Mesendoderm (in vitro differentiated cells): Measurements from ENCODE around the gene NR3C2.

Source experiments
- DNase-seq: peaks from one replicate; pipeline ENCODE4 v3.0.0; 2013
- H2AK5ac ChIP-seq: 2 replicates; pipeline ENCODE4 v1.6.1; 2013; ENCODE audit warnings: low read length, inconsistent platforms
- H2BK120ac ChIP-seq: 2 replicates; pipeline ENCODE4 v1.6.1; 2013; ENCODE audit warnings: low read depth, mild to moderate bottlenecking, low read length, moderate library complexity, mixed read lengths
- H2BK15ac ChIP-seq: replicated peaks from 2 replicates; pipeline ENCODE4 v1.6.1; 2013; ENCODE audit warnings: low read depth, mild to moderate bottlenecking, moderate library complexity
- H2BK5ac ChIP-seq: 2 replicates; pipeline ENCODE4 v1.6.1; 2013; ENCODE audit warnings: low read length, inconsistent platforms
- H3K18ac ChIP-seq: 2 replicates; pipeline ENCODE4 v1.6.1; 2013; ENCODE audit warnings: mild to moderate bottlenecking, low read length, mixed read lengths
- H3K23ac ChIP-seq: one replicate; pipeline ENCODE4 v1.6.1; 2013; ENCODE audit warnings: low read length
- H3K27ac ChIP-seq: 2 replicates; pipeline ENCODE4 v1.5.1; 2013; ENCODE audit warnings: low read depth, mild to moderate bottlenecking, inconsistent platforms, low read length, moderate library complexity
- H3K27me3 ChIP-seq: 2 replicates; pipeline ENCODE4 v1.6.1; 2013; ENCODE audit warnings: low read length, control low read depth, mild to moderate bottlenecking, inconsistent platforms; ENCODE audit not compliant: insufficient read depth, poor library complexity
- H3K36me3 ChIP-seq: 2 replicates; pipeline ENCODE4 v1.6.1; 2013; ENCODE audit warnings: low read length, inconsistent platforms; ENCODE audit not compliant: control insufficient read depth, insufficient read depth
- H3K4ac ChIP-seq: one replicate; pipeline ENCODE4 v1.6.1; 2013; ENCODE audit warnings: low read depth, mild to moderate bottlenecking, low read length, moderate library complexity
- H3K4me1 ChIP-seq: 2 replicates; pipeline ENCODE4 v1.6.1; 2013; ENCODE audit warnings: low read depth, low read length, inconsistent platforms; ENCODE audit not compliant: control insufficient read depth
- H3K4me2 ChIP-seq: 2 replicates; pipeline ENCODE4 v1.6.1; 2013; ENCODE audit warnings: low read length
- H3K4me3 ChIP-seq: 2 replicates; pipeline ENCODE4 v1.5.1; 2013; ENCODE audit warnings: mild to moderate bottlenecking, low read length
- H3K56ac ChIP-seq: one replicate; pipeline ENCODE4 v1.6.1; 2013; ENCODE audit warnings: low read length
- H3K79me1 ChIP-seq: 2 replicates; pipeline ENCODE4 v1.6.1; 2013; ENCODE audit warnings: low read length, inconsistent platforms
- H3K79me2 ChIP-seq: 2 replicates; pipeline ENCODE4 v1.6.1; 2013; ENCODE audit warnings: mild to moderate bottlenecking, low read length; ENCODE audit not compliant: control insufficient read depth, insufficient read depth
- H3K9ac ChIP-seq: 2 replicates; pipeline ENCODE4 v1.6.1; 2013; ENCODE audit warnings: low read length, inconsistent platforms
- H4K5ac ChIP-seq: one replicate; pipeline ENCODE4 v1.6.1; 2013; ENCODE audit warnings: low read length
- H4K8ac ChIP-seq: one replicate; pipeline ENCODE4 v1.6.1; 2013; ENCODE audit warnings: low read depth, mild to moderate bottlenecking, control low read depth, low read length, moderate library complexity
- WGBS: extraction: QIAGEN DNeasy Blood & Tissue Kit; methylation state at CpG from one replicate; pipeline ENCODE4 v1.1.7; 2013; ENCODE audit warnings: low lambda C conversion rate, missing lambda C conversion rate; ENCODE audit not compliant: insufficient coverage; ENCODE audit errors: extremely low coverage; 5-methylcytosine and 5-hydroxymethylcytosine counted together

Gene NR3C2

GRCh38 chr4:148431401-148431800 lies 10.8 kb downstream of the NR3C2 start:
- H3K9ac ChIP-seq = no peak overlapping the region
- H3K18ac ChIP-seq = no peak overlapping the region
- H3K23ac ChIP-seq = no peak overlapping the region
- H3K4me3 ChIP-seq = no peak overlapping the region
- H4K5ac ChIP-seq = no peak overlapping the region
- H4K8ac ChIP-seq = no peak overlapping the region
- no peak overlapping the region for H2AK5ac ChIP-seq
- DNase-seq = no peak
- H2BK15ac ChIP-seq = no peak overlapping the region
- H2BK5ac ChIP-seq = no peak overlapping the region
- H3K27me3 ChIP-seq = no peaks in the 10 kb centered on the region
- no peaks in the 10 kb centered on the region for H3K4me1 ChIP-seq
- no peak overlapping the region for H3K4ac ChIP-seq
- no peaks in the 10 kb centered on the region for H3K79me2 ChIP-seq
- H3K36me3 ChIP-seq = no peaks in the 10 kb centered on the region
- no peak overlapping the region for H2BK120ac ChIP-seq
- H3K79me1 ChIP-seq = no peaks in the 10 kb centered on the region
- no CpG with 5 or more reads among the region's 4 CpGs for WGBS
- no peak overlapping the region for H3K56ac ChIP-seq
- no peak overlapping the region for H3K4me2 ChIP-seq
- H3K27ac ChIP-seq = no peak overlapping the region

GRCh38 chr4:148430854-148431253 lies 11.4 kb downstream of the NR3C2 start:
- H3K56ac ChIP-seq = no peak overlapping the region
- H3K4me1 ChIP-seq = no peaks in the 10 kb centered on the region
- no peak overlapping the region for H3K4me3 ChIP-seq
- H3K79me2 ChIP-seq = no peaks in the 10 kb centered on the region
- H3K18ac ChIP-seq = no peak overlapping the region
- H4K8ac ChIP-seq = no peak overlapping the region
- H2BK15ac ChIP-seq = no peak overlapping the region
- H3K9ac ChIP-seq = no peak overlapping the region
- no peak overlapping the region for H3K23ac ChIP-seq
- H3K79me1 ChIP-seq = no peaks in the 10 kb centered on the region
- no peak overlapping the region for H3K4ac ChIP-seq
- no peak overlapping the region for H2BK120ac ChIP-seq
- H4K5ac ChIP-seq = no peak overlapping the region
- no peak for DNase-seq
- H2AK5ac ChIP-seq = no peak overlapping the region
- no peak overlapping the region for H3K27ac ChIP-seq
- no peaks in the 10 kb centered on the region for H3K36me3 ChIP-seq
- WGBS = no CpG with 5 or more reads among the region's 3 CpGs
- H3K27me3 ChIP-seq = no peaks in the 10 kb centered on the region
- no peak overlapping the region for H3K4me2 ChIP-seq
- no peak overlapping the region for H2BK5ac ChIP-seq

GRCh38 chr4:148429206-148429605 lies 13.0 kb downstream of the NR3C2 start:
- no peak overlapping the region for H3K9ac ChIP-seq
- WGBS = 100% methylated on average over 1 of the region's 2 CpGs
- no peak overlapping the region for H3K4me3 ChIP-seq
- H4K8ac ChIP-seq = no peak overlapping the region
- H2BK15ac ChIP-seq = no peak overlapping the region
- H3K27me3 ChIP-seq = no peaks in the 10 kb centered on the region
- H3K4me2 ChIP-seq = no peak overlapping the region
- no peak overlapping the region for H4K5ac ChIP-seq
- H3K18ac ChIP-seq = no peak overlapping the region
- no peaks in the 10 kb centered on the region for H3K4me1 ChIP-seq
- H3K27ac ChIP-seq = no peak overlapping the region
- no peak overlapping the region for H3K4ac ChIP-seq
- no peaks in the 10 kb centered on the region for H3K79me1 ChIP-seq
- no peak overlapping the region for H2BK120ac ChIP-seq
- no peak overlapping the region for H2AK5ac ChIP-seq
- H3K79me2 ChIP-seq = no peaks in the 10 kb centered on the region
- H2BK5ac ChIP-seq = no peak overlapping the region
- no peak overlapping the region for H3K23ac ChIP-seq
- H3K56ac ChIP-seq = no peak overlapping the region
- H3K36me3 ChIP-seq = no peaks in the 10 kb centered on the region
- no peak for DNase-seq

DNA sequence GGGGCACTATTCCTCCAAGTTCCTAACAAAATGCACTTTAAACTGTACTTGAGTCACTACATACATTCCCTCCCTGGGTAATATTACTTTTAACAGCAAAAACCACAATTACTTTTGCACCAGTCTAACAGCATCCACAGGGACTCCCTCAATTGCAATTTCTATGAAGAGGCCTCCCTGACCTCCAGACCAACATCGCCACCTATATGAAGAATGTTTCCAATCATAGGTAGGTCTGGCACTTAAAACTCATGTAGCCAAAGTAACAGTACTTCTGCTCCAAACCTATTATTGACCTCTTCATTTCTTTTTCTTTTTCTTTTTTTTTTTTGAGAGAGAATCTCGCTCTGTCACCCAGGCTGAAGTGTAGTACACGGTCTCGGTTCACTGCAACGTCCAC lies 15.6 kb downstream of the NR3C2 start:
- no peak overlapping the region for H3K4me2 ChIP-seq
- no peak overlapping the region for H2AK5ac ChIP-seq
- H2BK120ac ChIP-seq = no peak overlapping the region
- no peaks in the 10 kb centered on the region for H3K4me1 ChIP-seq
- no peak overlapping the region for H3K56ac ChIP-seq
- H3K36me3 ChIP-seq = no peaks in the 10 kb centered on the region
- no peak overlapping the region for H4K5ac ChIP-seq
- H3K4me3 ChIP-seq = no peak overlapping the region
- H3K9ac ChIP-seq = no peak overlapping the region
- no peak overlapping the region for H3K27ac ChIP-seq
- no peak overlapping the region for H3K4ac ChIP-seq
- H3K79me2 ChIP-seq = no peaks in the 10 kb centered on the region
- no peaks in the 10 kb centered on the region for H3K27me3 ChIP-seq
- WGBS = no CpG with 5 or more reads among the region's 5 CpGs
- H3K23ac ChIP-seq = no peak overlapping the region
- H3K79me1 ChIP-seq = no peaks in the 10 kb centered on the region
- no peak overlapping the region for H4K8ac ChIP-seq
- no peak overlapping the region for H3K18ac ChIP-seq
- H2BK5ac ChIP-seq = no peak overlapping the region
- peak; percentile 13 for DNase-seq
- no peak overlapping the region for H2BK15ac ChIP-seq

DNA sequence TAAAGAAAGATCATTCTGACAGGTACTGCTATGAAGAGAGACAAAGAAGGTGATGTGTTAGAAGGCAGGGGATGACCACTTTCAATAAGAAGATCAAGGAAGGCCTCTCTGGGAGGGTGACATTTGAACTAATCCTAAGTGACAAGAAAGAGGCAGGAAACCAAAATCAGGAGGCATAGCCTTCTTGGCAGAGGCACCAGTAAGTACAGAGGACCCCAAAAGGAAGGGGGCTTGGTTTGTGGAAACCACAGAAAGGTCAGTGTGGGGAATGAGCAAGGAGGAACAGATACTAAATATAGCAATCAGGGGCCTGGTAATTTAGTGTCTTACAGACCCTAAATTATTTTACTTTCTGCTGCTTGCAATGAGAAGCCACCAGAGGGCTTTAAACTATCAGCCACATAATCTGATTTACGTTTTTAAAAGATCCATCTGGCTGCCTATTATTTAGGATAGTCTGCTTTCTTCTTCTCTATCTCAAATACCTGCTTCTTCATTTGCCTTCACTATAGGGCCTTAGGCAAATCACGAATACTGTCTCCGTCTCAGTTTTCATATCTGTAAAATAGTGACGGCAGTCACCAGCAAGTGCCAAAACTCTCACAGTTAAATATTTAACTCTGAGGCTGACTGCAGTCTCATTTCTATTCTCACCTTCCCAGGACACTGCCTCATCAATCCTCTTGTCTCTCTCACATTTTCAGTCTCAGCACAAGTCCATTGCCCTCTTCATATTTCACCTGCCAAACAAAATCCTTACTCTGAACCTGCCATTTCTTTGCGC lies 16.7 kb downstream of the NR3C2 start:
- H3K4me2 ChIP-seq = no peak overlapping the region
- H3K4me3 ChIP-seq = no peak overlapping the region
- no CpG with 5 or more reads among the region's 5 CpGs for WGBS
- H2BK15ac ChIP-seq = no peak overlapping the region
- no peaks in the 10 kb centered on the region for H3K27me3 ChIP-seq
- H3K23ac ChIP-seq = no peak overlapping the region
- no peak overlapping the region for H3K27ac ChIP-seq
- no peaks in the 10 kb centered on the region for H3K4me1 ChIP-seq
- H3K4ac ChIP-seq = no peak overlapping the region
- H3K79me1 ChIP-seq = no peaks in the 10 kb centered on the region
- H3K36me3 ChIP-seq = no peaks in the 10 kb centered on the region
- H3K9ac ChIP-seq = no peak overlapping the region
- no peak overlapping the region for H4K8ac ChIP-seq
- H2BK120ac ChIP-seq = no peak overlapping the region
- H3K79me2 ChIP-seq = no peaks in the 10 kb centered on the region
- H2BK5ac ChIP-seq = no peak overlapping the region
- DNase-seq = peak; percentile 1
- H3K56ac ChIP-seq = no peak overlapping the region
- H4K5ac ChIP-seq = no peak overlapping the region
- H2AK5ac ChIP-seq = no peak overlapping the region
- H3K18ac ChIP-seq = no peak overlapping the region

- Histone ChIP-seq H4K8ac (no peak overlapping the region), H3K9ac (no peak overlapping the region)
- WGBS = no CpG with 5 or more reads among the region's 2 CpGs
These were observed 21.8 kb downstream of the NR3C2 start for GRCh38 chr4:148420397-148420796.

More at GRCh38 chr4:148420397-148420796, 21.8 kb downstream of the NR3C2 start:
- no peak overlapping the region for H2BK15ac ChIP-seq
- no peak overlapping the region for H3K23ac ChIP-seq
- no peaks in the 10 kb centered on the region for H3K27me3 ChIP-seq
- no peaks in the 10 kb centered on the region for H3K4me1 ChIP-seq
- H3K79me1 ChIP-seq = no peaks in the 10 kb centered on the region
- H3K79me2 ChIP-seq = no peaks in the 10 kb centered on the region
- H3K4ac ChIP-seq = no peak overlapping the region
- no peaks in the 10 kb centered on the region for H3K36me3 ChIP-seq
- H3K56ac ChIP-seq = no peak overlapping the region
- H4K5ac ChIP-seq = no peak overlapping the region
- no peak overlapping the region for H2BK120ac ChIP-seq
- no peak overlapping the region for H3K27ac ChIP-seq
- no peak for DNase-seq
- H2AK5ac ChIP-seq = no peak overlapping the region
- H3K4me3 ChIP-seq = no peak overlapping the region
- no peak overlapping the region for H2BK5ac ChIP-seq
- no peak overlapping the region for H3K4me2 ChIP-seq
- H3K18ac ChIP-seq = no peak overlapping the region
